ENCODE measurements around the gene CDHR1.
A peak's percentile ranks its signal among the peaks of the same experiment; 100 is the strongest.
"Not testable (repeated sequence)": the region's sequence is repeated elsewhere in the genome, so short reads cannot be mapped to it uniquely, and the experiment has no call there.

GRCh38 chr10:84148006-84148597 lies 46.2 kb upstream of the CDHR1 start:
- TF ChIP-seq, protein P1, sequence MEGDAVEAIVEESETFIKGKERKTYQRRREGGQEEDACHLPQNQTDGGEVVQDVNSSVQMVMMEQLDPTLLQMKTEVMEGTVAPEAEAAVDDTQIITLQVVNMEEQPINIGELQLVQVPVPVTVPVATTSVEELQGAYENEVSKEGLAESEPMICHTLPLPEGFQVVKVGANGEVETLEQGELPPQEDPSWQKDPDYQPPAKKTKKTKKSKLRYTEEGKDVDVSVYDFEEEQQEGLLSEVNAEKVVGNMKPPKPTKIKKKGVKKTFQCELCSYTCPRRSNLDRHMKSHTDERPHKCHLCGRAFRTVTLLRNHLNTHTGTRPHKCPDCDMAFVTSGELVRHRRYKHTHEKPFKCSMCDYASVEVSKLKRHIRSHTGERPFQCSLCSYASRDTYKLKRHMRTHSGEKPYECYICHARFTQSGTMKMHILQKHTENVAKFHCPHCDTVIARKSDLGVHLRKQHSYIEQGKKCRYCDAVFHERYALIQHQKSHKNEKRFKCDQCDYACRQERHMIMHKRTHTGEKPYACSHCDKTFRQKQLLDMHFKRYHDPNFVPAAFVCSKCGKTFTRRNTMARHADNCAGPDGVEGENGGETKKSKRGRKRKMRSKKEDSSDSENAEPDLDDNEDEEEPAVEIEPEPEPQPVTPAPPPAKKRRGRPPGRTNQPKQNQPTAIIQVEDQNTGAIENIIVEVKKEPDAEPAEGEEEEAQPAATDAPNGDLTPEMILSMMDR (IDR thresholded peaks at IDR 0.05): peak; percentile 23 to 75 (median 71)
- TF ChIP-seq POLR2A (IDR thresholded peaks at IDR 0.05): not testable (repeated sequence)
